Ovary (tissue), 3 donors: Measurements from ENCODE around the gene C22orf15.

Experiments
- POLR2A ChIP-seq: fragments of 450-650 bp; IDR thresholded peaks from one replicate; pipeline ENCODE4 v1.6.1; 2017; ENCODE audit warnings: antibody characterized with exemption, mild to moderate bottlenecking, moderate library complexity
- TF ChIP-seq, protein P1 (sequence below), 3 donors: fragments of 450-650 bp in 2 of 3; fragments of 200-600 bp in 1 of 3; IDR thresholded peaks; one replicate each; pipeline versions ENCODE4 v1.5.1 to v1.8.0; 2016 to 2022; ENCODE audit warnings: antibody characterized with exemption in 3 of 3, mild to moderate bottlenecking in 1 of 3
- donor health status: DM: no; HTN: no; CAD: no.

DNA sequence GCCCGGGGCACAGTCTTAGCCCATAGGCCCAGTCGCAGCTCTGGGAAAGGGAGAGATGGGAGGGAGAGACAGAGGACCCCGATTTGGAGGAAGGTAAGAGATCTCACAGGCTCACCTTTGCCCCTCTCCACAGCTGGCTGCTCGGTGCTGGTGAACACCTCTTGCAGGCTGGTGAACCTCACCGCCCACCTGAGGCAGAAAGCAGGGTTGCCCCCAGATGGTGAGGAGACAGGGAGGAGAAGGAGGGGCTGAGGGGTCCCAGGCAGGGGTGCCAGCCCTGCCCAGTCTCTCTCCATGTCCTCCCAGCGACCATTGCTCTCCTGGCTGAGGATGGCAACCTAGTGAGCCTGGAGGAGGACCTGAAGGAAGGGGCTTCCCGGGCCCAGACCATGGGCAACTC is 1.2 kb downstream of the C22orf15 start:
- TF ChIP-seq, protein P1, sequence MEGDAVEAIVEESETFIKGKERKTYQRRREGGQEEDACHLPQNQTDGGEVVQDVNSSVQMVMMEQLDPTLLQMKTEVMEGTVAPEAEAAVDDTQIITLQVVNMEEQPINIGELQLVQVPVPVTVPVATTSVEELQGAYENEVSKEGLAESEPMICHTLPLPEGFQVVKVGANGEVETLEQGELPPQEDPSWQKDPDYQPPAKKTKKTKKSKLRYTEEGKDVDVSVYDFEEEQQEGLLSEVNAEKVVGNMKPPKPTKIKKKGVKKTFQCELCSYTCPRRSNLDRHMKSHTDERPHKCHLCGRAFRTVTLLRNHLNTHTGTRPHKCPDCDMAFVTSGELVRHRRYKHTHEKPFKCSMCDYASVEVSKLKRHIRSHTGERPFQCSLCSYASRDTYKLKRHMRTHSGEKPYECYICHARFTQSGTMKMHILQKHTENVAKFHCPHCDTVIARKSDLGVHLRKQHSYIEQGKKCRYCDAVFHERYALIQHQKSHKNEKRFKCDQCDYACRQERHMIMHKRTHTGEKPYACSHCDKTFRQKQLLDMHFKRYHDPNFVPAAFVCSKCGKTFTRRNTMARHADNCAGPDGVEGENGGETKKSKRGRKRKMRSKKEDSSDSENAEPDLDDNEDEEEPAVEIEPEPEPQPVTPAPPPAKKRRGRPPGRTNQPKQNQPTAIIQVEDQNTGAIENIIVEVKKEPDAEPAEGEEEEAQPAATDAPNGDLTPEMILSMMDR (IDR thresholded peaks at IDR 0.05): no peak
- TF ChIP-seq POLR2A: no peak
